Measurements from ENCODE around the gene GLUD1. TPM values are rescaled to one million over a fixed set of nuclear protein-coding genes. Genes with fewer than 3 reads are reported as not detected.
A peak's percentile ranks its signal among the peaks of the same experiment; 100 is the strongest.
"Not testable (repeated sequence)": the region's sequence is repeated elsewhere in the genome, so short reads cannot be mapped to it uniquely, and the experiment has no call there.

Gene GLUD1
- polyA plus RNA-seq, 3 donors: 63.6 to 175 (median 163) TPM

- H3K4me1 ChIP-seq (ENCODE audit: control insufficient read depth in 1 of 2, insufficient read depth in 2 of 2, low read length in 2 of 2): peaks cover 32 to 42% of the 10 kb centered on the region in 2 donors
- Mint-ChIP-seq H3K27ac (peak overlapping the region in 1 of 7 donors; percentile 40), H3K4me3 (no peak overlapping the region), H3K9me3 (no peaks in the 10 kb centered on the region), H3K36me3 (peaks cover 24 to 41% of the 10 kb centered on the region in 2 donors), H3K27me3 (ENCODE audit: low read depth in 3 of 3) (no peaks in the 10 kb centered on the region), H3K4me1 (peaks cover 50% of the 10 kb centered on the region)
- intact Hi-C loops (cut with micrococcal nuclease): loop anchor here (5.0 to 10.0 kb wide), 2 partner anchors 115 to 117 kb away; no protein-coding TSS in a partner anchor
- WGBS (ENCODE audit: insufficient coverage): 100% methylated on average over 1 of the region's 4 CpGs
- no peaks in the 10 kb centered on the region for H3K9me3 ChIP-seq (replicated peaks in 1 of 2; ENCODE audit: control insufficient read depth in 1 of 2, insufficient read depth in 1 of 2, low read length in 2 of 2)
- TF ChIP-seq CTCF (IDR thresholded peaks at IDR 0.05): no peak
- no peak for DNase-seq
- H3K4me3 ChIP-seq (replicated peaks in 1 of 3; ENCODE audit: low read depth in 2 of 3, low read length in 3 of 3): no peak overlapping the region
- H3K79me2 ChIP-seq (ENCODE audit: insufficient read depth, low read length): peaks cover 93% of the 10 kb centered on the region
- H2AFZ ChIP-seq (ENCODE audit: insufficient read depth, low read depth, low read length, poor library complexity, severe bottlenecking): no peak overlapping the region
- H3K9ac ChIP-seq (ENCODE audit: insufficient read depth, low read length, poor library complexity, severe bottlenecking): no peak overlapping the region
- H3K4me2 ChIP-seq (replicated peaks; ENCODE audit: extremely low read depth, low read length, poor library complexity, severe bottlenecking): no peak overlapping the region
- no peaks in the 10 kb centered on the region for H3K27me3 ChIP-seq (ENCODE audit: control insufficient read depth in 2 of 2, insufficient read depth in 2 of 2, low read length in 2 of 2)
- no peak overlapping the region for H3K27ac ChIP-seq (ENCODE audit: low read depth in 1 of 2, low read length in 2 of 2)
- peaks cover 12 to 39% of the 10 kb centered on the region in 2 donors for H3K36me3 ChIP-seq (replicated peaks in 1 of 2; ENCODE audit: control insufficient read depth in 1 of 2, insufficient read depth in 2 of 2, low read length in 2 of 2)
- peaks cover 93% of the 10 kb centered on the region for H4K20me1 ChIP-seq (ENCODE audit: insufficient read depth, low read length)
Measured at GRCh38 chr10:87089746-87090145, 4.9 kb downstream of the GLUD1 start.

- Histone ChIP-seq H2AFZ (ENCODE audit: insufficient read depth, low read depth, low read length, poor library complexity, severe bottlenecking) (no peak overlapping the region), H4K20me1 (ENCODE audit: insufficient read depth, low read length) (peaks cover 85% of the 10 kb centered on the region), H3K27me3 (ENCODE audit: control insufficient read depth in 2 of 2, insufficient read depth in 2 of 2, low read length in 2 of 2) (no peaks in the 10 kb centered on the region), H3K79me2 (ENCODE audit: insufficient read depth, low read length) (peaks cover 89% of the 10 kb centered on the region), H3K4me2 (replicated peaks; ENCODE audit: extremely low read depth, low read length, poor library complexity, severe bottlenecking) (no peak overlapping the region), H3K4me1 (ENCODE audit: control insufficient read depth in 1 of 2, insufficient read depth in 2 of 2, low read length in 2 of 2) (peaks cover 19 to 21% of the 10 kb centered on the region in 2 donors), H3K9me3 (replicated peaks in 1 of 2; ENCODE audit: control insufficient read depth in 1 of 2, insufficient read depth in 1 of 2, low read length in 2 of 2) (no peaks in the 10 kb centered on the region), H3K27ac (ENCODE audit: low read depth in 1 of 2, low read length in 2 of 2) (peak overlapping the region in 1 of 2 donors; percentile 32), H3K9ac (ENCODE audit: insufficient read depth, low read length, poor library complexity, severe bottlenecking) (no peak overlapping the region), H3K36me3 (replicated peaks in 1 of 2; ENCODE audit: control insufficient read depth in 1 of 2, insufficient read depth in 2 of 2, low read length in 2 of 2) (peaks cover 12 to 36% of the 10 kb centered on the region in 2 donors), H3K4me3 (replicated peaks in 1 of 3; ENCODE audit: low read depth in 2 of 3, low read length in 3 of 3) (no peak overlapping the region)
- Mint-ChIP-seq H3K4me1 (peaks cover 39% of the 10 kb centered on the region), H3K36me3 (peaks cover 27 to 50% of the 10 kb centered on the region in 2 donors), H3K9me3 (no peaks in the 10 kb centered on the region), H3K27me3 (ENCODE audit: low read depth in 3 of 3) (no peaks in the 10 kb centered on the region), H3K4me3 (no peak overlapping the region), H3K27ac (peak overlapping the region in 6 of 7 donors; percentile 11 to 83 (median 58))
- no CpG with 5 or more reads among the region's 1 CpG for WGBS (ENCODE audit: insufficient coverage)
- TF ChIP-seq CTCF (IDR thresholded peaks at IDR 0.05): no peak
- no peak for DNase-seq
- intact Hi-C loops (cut with micrococcal nuclease): no loop called here
Measured at GRCh38 chr10:87085537-87085936, 9.1 kb downstream of the GLUD1 start.

GRCh38 chr10:87084291-87084782, 10.3 kb downstream of the GLUD1 start:
- peaks cover 19 to 21% of the 10 kb centered on the region in 2 donors for H3K4me1 ChIP-seq (ENCODE audit: control insufficient read depth in 1 of 2, insufficient read depth in 2 of 2, low read length in 2 of 2)
- H3K4me3 ChIP-seq (replicated peaks in 1 of 3; ENCODE audit: low read depth in 2 of 3, low read length in 3 of 3); H3K9me3 Mint-ChIP-seq; intact Hi-C loops (cut with micrococcal nuclease); H3K9me3 ChIP-seq (replicated peaks in 1 of 2; ENCODE audit: control insufficient read depth in 1 of 2, insufficient read depth in 1 of 2, low read length in 2 of 2); H3K4me3 Mint-ChIP-seq; H2AFZ ChIP-seq (ENCODE audit: insufficient read depth, low read depth, low read length, poor library complexity, severe bottlenecking); H3K27me3 Mint-ChIP-seq (ENCODE audit: low read depth in 3 of 3); H3K27me3 ChIP-seq (ENCODE audit: control insufficient read depth in 2 of 2, insufficient read depth in 2 of 2, low read length in 2 of 2): not testable (repeated sequence)
- peak; percentile 23 to 66 (median 65) for DNase-seq
- H3K79me2 ChIP-seq (ENCODE audit: insufficient read depth, low read length): peaks cover 80% of the 10 kb centered on the region
- H3K27ac Mint-ChIP-seq: peak overlapping the region; percentile 92 to 97 (median 96)
- peak overlapping the region; percentile 17 for H3K9ac ChIP-seq (ENCODE audit: insufficient read depth, low read length, poor library complexity, severe bottlenecking)
- H3K4me1 Mint-ChIP-seq: peaks cover 39% of the 10 kb centered on the region
- peak overlapping the region; percentile 15 for H3K4me2 ChIP-seq (replicated peaks; ENCODE audit: extremely low read depth, low read length, poor library complexity, severe bottlenecking)
- H4K20me1 ChIP-seq (ENCODE audit: insufficient read depth, low read length): peaks cover 76% of the 10 kb centered on the region
- H3K36me3 Mint-ChIP-seq: peaks cover 24 to 48% of the 10 kb centered on the region in 2 donors
- H3K36me3 ChIP-seq (replicated peaks in 1 of 2; ENCODE audit: control insufficient read depth in 1 of 2, insufficient read depth in 2 of 2, low read length in 2 of 2): peaks cover 6 to 24% of the 10 kb centered on the region in 2 donors
- H3K27ac ChIP-seq (ENCODE audit: low read depth in 1 of 2, low read length in 2 of 2): peak overlapping the region in 1 of 2 donors; percentile 82
